OCI-LY7 (cell line): Measurements from ENCODE around the gene SLC8A1.

Experiments used
- EZH2phosphoT487 ChIP-seq: fragments of 200-600 bp; sonication (generic); IDR thresholded peaks from 2 replicates; pipeline ENCODE4 v1.6.1; 2018; ENCODE audit warnings: low read depth, borderline replicate concordance, mild to moderate bottlenecking, mixed run types, antibody characterized with exemption, low read length, moderate library complexity, mixed read lengths
- TF ChIP-seq, protein P1 (sequence below): fragments of 200-600 bp; sonication (generic); conservative IDR thresholded peaks from 2 replicates; pipeline ENCODE4 v1.5.1; 2014; ENCODE audit warnings: mild to moderate bottlenecking, antibody characterized with exemption, low read length, moderate library complexity, mixed read lengths

GRCh38 chr2:40369267-40370006 lies 82.5 kb downstream of the SLC8A1 start:
- TF ChIP-seq, protein P1, sequence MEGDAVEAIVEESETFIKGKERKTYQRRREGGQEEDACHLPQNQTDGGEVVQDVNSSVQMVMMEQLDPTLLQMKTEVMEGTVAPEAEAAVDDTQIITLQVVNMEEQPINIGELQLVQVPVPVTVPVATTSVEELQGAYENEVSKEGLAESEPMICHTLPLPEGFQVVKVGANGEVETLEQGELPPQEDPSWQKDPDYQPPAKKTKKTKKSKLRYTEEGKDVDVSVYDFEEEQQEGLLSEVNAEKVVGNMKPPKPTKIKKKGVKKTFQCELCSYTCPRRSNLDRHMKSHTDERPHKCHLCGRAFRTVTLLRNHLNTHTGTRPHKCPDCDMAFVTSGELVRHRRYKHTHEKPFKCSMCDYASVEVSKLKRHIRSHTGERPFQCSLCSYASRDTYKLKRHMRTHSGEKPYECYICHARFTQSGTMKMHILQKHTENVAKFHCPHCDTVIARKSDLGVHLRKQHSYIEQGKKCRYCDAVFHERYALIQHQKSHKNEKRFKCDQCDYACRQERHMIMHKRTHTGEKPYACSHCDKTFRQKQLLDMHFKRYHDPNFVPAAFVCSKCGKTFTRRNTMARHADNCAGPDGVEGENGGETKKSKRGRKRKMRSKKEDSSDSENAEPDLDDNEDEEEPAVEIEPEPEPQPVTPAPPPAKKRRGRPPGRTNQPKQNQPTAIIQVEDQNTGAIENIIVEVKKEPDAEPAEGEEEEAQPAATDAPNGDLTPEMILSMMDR: no peak
- no peak for TF ChIP-seq EZH2phosphoT487
